ENCODE data around the gene RPS6KA2. TPM values are rescaled to one million over a fixed set of nuclear protein-coding genes. Genes with fewer than 3 reads are reported as not detected.
"Not testable (repeated sequence)": the region's sequence is repeated elsewhere in the genome, so short reads cannot be mapped to it uniquely, and the experiment has no call there.

The RPS6KA2 gene
- total RNA-seq, 1 donor from 2014 or later, result 12.3 TPM

DNA sequence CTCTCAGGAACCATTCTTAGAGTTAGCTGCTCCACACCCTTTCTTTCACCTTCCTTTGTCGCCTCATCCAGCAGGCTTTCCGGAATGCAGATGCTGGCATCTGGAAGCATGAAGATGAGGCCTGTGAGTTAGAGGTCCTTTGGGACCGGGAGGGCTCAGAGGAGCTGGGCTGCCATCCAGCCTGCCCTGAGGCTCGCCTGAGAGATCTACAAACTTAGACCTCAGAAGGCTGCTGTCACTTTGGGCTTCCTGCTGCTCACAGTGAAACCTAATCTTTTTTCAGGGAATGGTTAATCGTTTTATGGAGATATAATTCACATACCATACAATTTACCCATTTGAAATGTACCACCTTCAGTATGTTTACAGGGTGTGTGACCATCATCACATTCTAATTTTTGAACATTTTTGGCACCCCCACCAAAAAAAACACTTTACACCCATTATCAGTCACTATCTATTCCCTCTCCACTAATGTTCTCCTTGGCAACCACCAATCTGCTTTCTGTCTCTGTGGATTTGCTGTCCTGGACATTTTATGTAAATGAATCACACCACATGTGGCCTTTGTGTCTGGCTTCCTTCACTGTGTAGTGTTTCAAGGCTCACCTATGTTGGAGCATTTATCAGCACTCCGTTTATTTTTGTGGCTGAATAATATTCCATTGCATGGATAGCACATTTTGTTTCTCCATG lies 224.3 kb downstream of the RPS6KA2 start:
- Mint-ChIP-seq H3K9me3 (no peaks in the 10 kb centered on the region), H3K36me3 (no peaks in the 10 kb centered on the region), H3K4me3 (no peak overlapping the region), H3K4me1 (no peaks in the 10 kb centered on the region), H3K27ac (no peak overlapping the region), H3K27me3 (ENCODE audit: low read depth) (peaks cover 6% of the 10 kb centered on the region)
- TF ChIP-seq, protein P1, sequence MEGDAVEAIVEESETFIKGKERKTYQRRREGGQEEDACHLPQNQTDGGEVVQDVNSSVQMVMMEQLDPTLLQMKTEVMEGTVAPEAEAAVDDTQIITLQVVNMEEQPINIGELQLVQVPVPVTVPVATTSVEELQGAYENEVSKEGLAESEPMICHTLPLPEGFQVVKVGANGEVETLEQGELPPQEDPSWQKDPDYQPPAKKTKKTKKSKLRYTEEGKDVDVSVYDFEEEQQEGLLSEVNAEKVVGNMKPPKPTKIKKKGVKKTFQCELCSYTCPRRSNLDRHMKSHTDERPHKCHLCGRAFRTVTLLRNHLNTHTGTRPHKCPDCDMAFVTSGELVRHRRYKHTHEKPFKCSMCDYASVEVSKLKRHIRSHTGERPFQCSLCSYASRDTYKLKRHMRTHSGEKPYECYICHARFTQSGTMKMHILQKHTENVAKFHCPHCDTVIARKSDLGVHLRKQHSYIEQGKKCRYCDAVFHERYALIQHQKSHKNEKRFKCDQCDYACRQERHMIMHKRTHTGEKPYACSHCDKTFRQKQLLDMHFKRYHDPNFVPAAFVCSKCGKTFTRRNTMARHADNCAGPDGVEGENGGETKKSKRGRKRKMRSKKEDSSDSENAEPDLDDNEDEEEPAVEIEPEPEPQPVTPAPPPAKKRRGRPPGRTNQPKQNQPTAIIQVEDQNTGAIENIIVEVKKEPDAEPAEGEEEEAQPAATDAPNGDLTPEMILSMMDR (IDR thresholded peaks at IDR 0.05; ENCODE audit: unreplicated experiment), result no peak
- no peak for DNase-seq (ENCODE audit: low spot score in 2 of 2, unreplicated experiment in 2 of 2)

DNA sequence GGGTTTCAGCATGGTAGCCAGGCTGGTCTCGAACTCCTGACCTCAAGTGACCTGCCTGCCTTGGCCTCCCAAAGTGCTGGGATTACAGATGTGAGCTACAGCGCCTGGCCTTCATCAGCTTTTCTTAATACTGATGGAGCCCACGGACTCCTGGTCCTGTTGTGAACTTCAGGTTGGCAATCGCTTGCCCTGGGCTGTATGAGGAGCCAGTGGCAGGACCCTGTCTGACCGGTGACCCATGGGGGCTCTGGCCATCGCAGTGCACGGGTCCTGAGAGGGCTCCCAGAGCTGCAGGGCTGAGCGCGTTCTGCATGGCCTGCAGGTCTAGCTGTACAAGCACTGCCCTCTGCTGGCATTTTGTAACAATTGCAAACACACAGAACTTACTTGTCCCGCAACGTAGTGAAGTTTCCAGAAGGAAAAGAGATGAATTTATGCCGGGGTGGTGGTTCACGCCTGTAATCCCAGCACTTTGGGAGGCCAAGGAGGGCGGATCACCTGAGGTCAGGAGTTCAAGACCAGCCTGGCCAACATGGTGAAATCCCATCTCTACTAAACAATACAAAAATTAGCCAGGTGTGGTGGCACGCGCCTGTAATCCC lies 226.3 kb downstream of the RPS6KA2 start:
- not testable (repeated sequence) for DNase-seq (ENCODE audit: low spot score in 2 of 2, unreplicated experiment in 2 of 2); H3K27me3 Mint-ChIP-seq (ENCODE audit: low read depth)

DNA sequence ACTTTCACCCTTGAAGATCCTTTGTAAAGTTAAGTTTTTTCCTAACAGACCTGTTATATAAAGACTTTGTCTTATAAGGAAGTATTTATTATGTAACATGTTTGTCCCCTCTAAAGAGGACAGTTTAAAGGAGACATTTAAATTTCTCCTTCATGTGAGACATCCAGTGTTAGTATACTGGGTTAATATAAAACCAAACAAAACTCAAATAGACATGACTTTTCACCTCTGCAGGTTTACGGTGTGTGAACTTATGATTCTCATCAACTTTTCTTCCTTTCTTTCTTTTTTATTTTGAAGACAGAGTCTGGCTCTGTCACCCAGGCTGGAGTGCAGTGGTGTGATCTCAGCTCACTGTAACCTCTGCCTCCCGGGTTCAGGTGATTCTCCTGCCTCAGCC lies 226.9 kb downstream of the RPS6KA2 start:
- Mint-ChIP-seq H3K27me3 (ENCODE audit: low read depth) (peaks cover 11% of the 10 kb centered on the region), H3K4me1 (peaks cover 4% of the 10 kb centered on the region), H3K9me3 (no peaks in the 10 kb centered on the region), H3K27ac (no peak overlapping the region), H3K36me3 (no peaks in the 10 kb centered on the region), H3K4me3 (no peak overlapping the region)
- TF ChIP-seq, protein P1 (IDR thresholded peaks at IDR 0.05; ENCODE audit: unreplicated experiment), result no peak
- DNase-seq (ENCODE audit: low spot score in 2 of 2, unreplicated experiment in 2 of 2), result no peak

More for the DNA sequence above, 226.3 kb downstream of the RPS6KA2 start:
- TF ChIP-seq, protein P1 (IDR thresholded peaks at IDR 0.05; ENCODE audit: unreplicated experiment), result peak; percentile 66
- H3K9me3 Mint-ChIP-seq, H3K36me3 Mint-ChIP-seq, H3K27ac Mint-ChIP-seq, H3K4me3 Mint-ChIP-seq, H3K4me1 Mint-ChIP-seq: not testable (repeated sequence)

DNA sequence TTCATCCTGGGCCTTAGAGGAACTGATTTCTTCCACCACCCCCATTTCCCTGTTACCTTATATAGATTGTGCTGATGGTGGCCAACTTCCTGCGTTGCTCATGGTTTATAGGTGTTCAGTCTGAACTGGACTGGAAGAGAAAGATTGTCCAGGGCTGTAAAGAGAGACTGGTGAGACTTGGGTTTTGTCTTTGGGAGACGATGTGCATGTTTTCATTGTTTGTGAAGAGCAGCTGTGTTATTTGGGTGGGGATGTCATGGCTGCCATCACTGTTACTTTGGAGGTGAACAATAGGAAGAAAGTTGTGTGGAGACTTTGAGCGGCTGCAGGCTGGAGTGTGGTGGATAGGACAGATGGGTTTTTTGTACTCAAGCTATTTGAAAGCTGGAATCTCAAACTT lies 228.7 kb downstream of the RPS6KA2 start:
- H3K36me3 Mint-ChIP-seq, result no peaks in the 10 kb centered on the region
- no peaks in the 10 kb centered on the region for H3K9me3 Mint-ChIP-seq
- H3K27me3 Mint-ChIP-seq (ENCODE audit: low read depth), result peaks cover 18% of the 10 kb centered on the region
- H3K4me1 Mint-ChIP-seq, result peaks cover 5% of the 10 kb centered on the region
- DNase-seq (ENCODE audit: low spot score in 2 of 2, unreplicated experiment in 2 of 2), result no peak
- no peak overlapping the region for H3K4me3 Mint-ChIP-seq
- TF ChIP-seq, protein P1 (IDR thresholded peaks at IDR 0.05; ENCODE audit: unreplicated experiment), result no peak
- H3K27ac Mint-ChIP-seq, result no peak overlapping the region

DNA sequence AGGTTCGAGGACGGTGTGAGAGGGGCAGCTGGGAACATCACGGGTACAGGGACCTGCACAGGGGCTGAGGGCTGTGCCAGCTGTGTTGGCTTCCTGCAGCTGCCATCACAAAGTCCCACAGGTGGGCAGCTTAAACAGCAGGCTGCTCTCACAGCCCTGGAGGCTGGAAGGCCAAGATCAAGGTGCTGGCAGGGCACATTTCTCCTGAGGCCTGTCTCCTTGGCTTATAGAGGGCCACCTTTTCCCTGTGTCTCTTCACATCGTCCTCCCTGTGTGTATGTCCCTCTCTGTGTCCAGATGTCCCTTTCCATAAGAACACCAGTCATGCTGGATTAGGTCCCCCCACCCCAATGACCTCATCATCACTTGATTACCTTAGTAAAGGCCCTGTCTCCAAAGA lies 229.2 kb downstream of the RPS6KA2 start:
- TF ChIP-seq, protein P1 (IDR thresholded peaks at IDR 0.05; ENCODE audit: unreplicated experiment), result no peak
- Mint-ChIP-seq H3K36me3 (no peaks in the 10 kb centered on the region), H3K4me1 (peaks cover 5% of the 10 kb centered on the region), H3K9me3 (no peaks in the 10 kb centered on the region), H3K27ac (no peak overlapping the region), H3K27me3 (ENCODE audit: low read depth) (peaks cover 19% of the 10 kb centered on the region), H3K4me3 (no peak overlapping the region)
- no peak for DNase-seq (ENCODE audit: low spot score in 2 of 2, unreplicated experiment in 2 of 2)

All from mesothelial cell of epicardium (in vitro differentiated cells).